Measurements from ENCODE around the gene AGFG1. TPM values are rescaled to one million over a fixed set of nuclear protein-coding genes. Genes with fewer than 3 reads are reported as not detected.

AGFG1 gene
- total RNA-seq, 4 donors from 2014 or later, result 41.0 to 60.3 (median 55.0) TPM

- H3K4me3 ChIP-seq, result peak overlapping the region; percentile 98
- WGBS, result 40% methylated on average over 2 of the region's 2 CpGs
- no peak for DNase-seq (ENCODE audit: low spot score in 2 of 2)
- peaks cover 23% of the 10 kb centered on the region for H3K4me1 ChIP-seq
- H3K27ac ChIP-seq, result no peak overlapping the region
- no peaks in the 10 kb centered on the region for H3K9me3 ChIP-seq
- no peaks in the 10 kb centered on the region for H3K36me3 ChIP-seq
- H3K27me3 ChIP-seq, result no peaks in the 10 kb centered on the region
- TF ChIP-seq CTCF (IDR thresholded peaks at IDR 0.05) (no peak), POLR2AphosphoS5 (IDR thresholded peaks at IDR 0.05) (no peak), POLR2A (IDR thresholded peaks at IDR 0.05) (no peak), EP300 (IDR thresholded peaks at IDR 0.05) (no peak)
Measured at GRCh38 chr2:227473806-227474205, 1.9 kb downstream of the AGFG1 start.

- Histone ChIP-seq H3K4me3 (peak overlapping the region; percentile 98), H3K27me3 (no peaks in the 10 kb centered on the region), H3K9me3 (no peaks in the 10 kb centered on the region), H3K4me1 (peaks cover 23% of the 10 kb centered on the region), H3K27ac (no peak overlapping the region), H3K36me3 (no peaks in the 10 kb centered on the region)
- no peak for DNase-seq (ENCODE audit: low spot score in 2 of 2)
- 50% methylated on average over 3 of the region's 3 CpGs for WGBS
- TF ChIP-seq POLR2AphosphoS5 (IDR thresholded peaks at IDR 0.05) (no peak), EP300 (IDR thresholded peaks at IDR 0.05) (no peak), POLR2A (IDR thresholded peaks at IDR 0.05) (no peak), CTCF (IDR thresholded peaks at IDR 0.05) (no peak)
Measured at GRCh38 chr2:227474410-227474809, 2.5 kb downstream of the AGFG1 start.

GRCh38 chr2:227477291-227477690 is 5.3 kb downstream of the AGFG1 start:
- TF ChIP-seq CTCF (IDR thresholded peaks at IDR 0.05), result no peak
- no peak for TF ChIP-seq POLR2A (IDR thresholded peaks at IDR 0.05)
- no peak for TF ChIP-seq EP300 (IDR thresholded peaks at IDR 0.05)
- no peak for TF ChIP-seq POLR2AphosphoS5 (IDR thresholded peaks at IDR 0.05)
- Histone ChIP-seq H3K36me3 (no peaks in the 10 kb centered on the region), H3K4me3 (no peak overlapping the region), H3K9me3 (no peaks in the 10 kb centered on the region), H3K27ac (no peak overlapping the region), H3K27me3 (no peaks in the 10 kb centered on the region), H3K4me1 (peaks cover 32% of the 10 kb centered on the region)
- DNase-seq (ENCODE audit: low spot score in 2 of 2), result no peak
- 94% methylated on average over 4 of the region's 4 CpGs for WGBS

- Histone ChIP-seq H3K4me1 (peaks cover 27% of the 10 kb centered on the region), H3K9me3 (no peaks in the 10 kb centered on the region), H3K27me3 (no peaks in the 10 kb centered on the region), H3K27ac (no peak overlapping the region), H3K4me3 (no peak overlapping the region), H3K36me3 (no peaks in the 10 kb centered on the region)
- WGBS, result 59% methylated on average over 2 of the region's 2 CpGs
- no peak for DNase-seq (ENCODE audit: low spot score in 2 of 2)
- TF ChIP-seq POLR2A (IDR thresholded peaks at IDR 0.05), result no peak
- no peak for TF ChIP-seq EP300 (IDR thresholded peaks at IDR 0.05)
- no peak for TF ChIP-seq POLR2AphosphoS5 (IDR thresholded peaks at IDR 0.05)
- TF ChIP-seq CTCF (IDR thresholded peaks at IDR 0.05), result no peak
Measured at GRCh38 chr2:227479865-227480475, 8.0 kb downstream of the AGFG1 start.

GRCh38 chr2:227480528-227480927 is 8.6 kb downstream of the AGFG1 start:
- H3K4me3 ChIP-seq, result no peak overlapping the region
- 74% methylated on average over 2 of the region's 2 CpGs for WGBS
- no peaks in the 10 kb centered on the region for H3K9me3 ChIP-seq
- TF ChIP-seq CTCF (IDR thresholded peaks at IDR 0.05) (no peak), POLR2A (IDR thresholded peaks at IDR 0.05) (no peak), EP300 (IDR thresholded peaks at IDR 0.05) (no peak)
- no peaks in the 10 kb centered on the region for H3K36me3 ChIP-seq
- no peak for DNase-seq (ENCODE audit: low spot score in 2 of 2)
- H3K4me1 ChIP-seq, result peaks cover 27% of the 10 kb centered on the region
- H3K27ac ChIP-seq, result no peak overlapping the region
- no peaks in the 10 kb centered on the region for H3K27me3 ChIP-seq

Data from suprapubic skin (tissue), 4 donors.